Measurements from ENCODE around the gene COLEC12.

The COLEC12 gene

GRCh38 chr18:267688-268552, 232.6 kb downstream of the COLEC12 start, which contains the start of gene THOC1:
Gene THOC1 (minus strand): TSS chr18:268047. CDS start chr18:268019, 28 bp downstream.
- DNase-seq, result peak; percentile 43 to 85

- peak; percentile 7 to 59 for DNase-seq
Measured at GRCh38 chr18:267380-267687, 233.2 kb downstream of the COLEC12 start.

Data from NCI-H526 (cell line).